Gastrocnemius medialis (tissue), 4 donors: ENCODE results near the gene ZNF488. TPM values are rescaled to one million over a fixed set of nuclear protein-coding genes. Genes with fewer than 3 reads are reported as not detected.
A peak's percentile ranks its signal among the peaks of the same experiment; 100 is the strongest.

Experiments used
- ATAC-seq, 2 donors: fragments of 150-250 bp; one replicate each; pipeline ENCODE4 v1.9.1; 2016
- DNase-seq, 2 donors: peaks; one replicate each; pipeline ENCODE4 v3.0.0-alpha.2; 2019
- H3K27ac ChIP-seq, 4 donors: fragments of 200-600 bp; sonication (generic); 1 replicate in 1 of 4; 2 replicates in 3 of 4; pipeline ENCODE4 v1.5.1; 2016 to 2018; ENCODE audit warnings: mild to moderate bottlenecking in 2 of 4, moderate library complexity in 1 of 4
- H3K27me3 ChIP-seq, 3 donors: fragments of 200-600 bp; sonication (generic) in 2 of 3; 1 replicate in 1 of 3; 2 replicates in 2 of 3; pipeline versions ENCODE4 v1.5.1 to v1.6.0; 2016 to 2019; ENCODE audit warnings: mild to moderate bottlenecking in 1 of 3, moderate library complexity in 1 of 3
- H3K36me3 ChIP-seq, 2 donors: fragments of 200-600 bp; sonication (generic) in 1 of 2; one replicate each; pipeline ENCODE4 v1.5.1; 2017 to 2018
- H3K4me1 ChIP-seq, 2 donors: fragments of 200-600 bp; sonication (generic) in 1 of 2; one replicate each; pipeline ENCODE4 v1.5.1; 2016 to 2017; ENCODE audit warnings: mild to moderate bottlenecking in 2 of 2
- H3K4me3 ChIP-seq, 4 donors: fragments of 200-600 bp; sonication (generic) in 3 of 4; 1 replicate in 1 of 4; 2 replicates in 3 of 4; pipeline ENCODE4 v1.5.1; 2016 to 2019; ENCODE audit warnings: mild to moderate bottlenecking in 2 of 4
- H3K9me3 ChIP-seq, 3 donors: fragments of 200-600 bp; sonication (generic) in 2 of 3; 1 replicate in 1 of 3; 2 replicates in 2 of 3; pipeline ENCODE4 v1.5.1; 2016 to 2019
- POLR2A ChIP-seq, 2 donors: fragments of 450-650 bp; IDR thresholded peaks; one replicate each; pipeline ENCODE4 v1.6.1; 2017; ENCODE audit warnings: antibody characterized with exemption in 2 of 2, mild to moderate bottlenecking in 2 of 2, moderate library complexity in 2 of 2
- in situ Hi-C, 4 donors: fragments of 200-750 bp; cut with MboI; loops; one replicate each; pipeline versions ENCODE4 v1.15.0 to v1.8.0; 2017; ENCODE audit warnings: low sequenced_read_pairs in 4 of 4
- intact Hi-C: fragments of 100-400 bp; cut with DNase I; formaldehyde crosslinking; loops from one replicate; pipeline ENCODE4 v1.15.1; 2023; ENCODE audit warnings: low total_unique reads
- total RNA-seq, 4 donors: library from RNA; depleted of rRNA; stranded (reverse); fragments of >200 nt; gene quantifications; one replicate each; pipeline versions ENCODE4 v1.1.0 to v1.2.3, GENCODE V29; 2016
- TF ChIP-seq, protein P1 (sequence below), 5 experiments: fragments of 450-650 bp in 3 of 5; fragments of 200-600 bp in 2 of 5; sonication (generic) in 2 of 5; IDR thresholded peaks in 4 of 5; conservative IDR thresholded peaks in 1 of 5; 1 replicate in 4 of 5; 2 replicates in 1 of 5; pipeline ENCODE4 v1.5.1; 2016 to 2019; ENCODE audit warnings: antibody characterized with exemption in 5 of 5, mild to moderate bottlenecking in 3 of 5, moderate library complexity in 3 of 5

Gene ZNF488, protein sequence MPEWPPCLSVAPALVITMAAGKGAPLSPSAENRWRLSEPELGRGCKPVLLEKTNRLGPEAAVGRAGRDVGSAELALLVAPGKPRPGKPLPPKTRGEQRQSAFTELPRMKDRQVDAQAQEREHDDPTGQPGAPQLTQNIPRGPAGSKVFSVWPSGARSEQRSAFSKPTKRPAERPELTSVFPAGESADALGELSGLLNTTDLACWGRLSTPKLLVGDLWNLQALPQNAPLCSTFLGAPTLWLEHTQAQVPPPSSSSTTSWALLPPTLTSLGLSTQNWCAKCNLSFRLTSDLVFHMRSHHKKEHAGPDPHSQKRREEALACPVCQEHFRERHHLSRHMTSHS
- total RNA-seq = not detected

DNA sequence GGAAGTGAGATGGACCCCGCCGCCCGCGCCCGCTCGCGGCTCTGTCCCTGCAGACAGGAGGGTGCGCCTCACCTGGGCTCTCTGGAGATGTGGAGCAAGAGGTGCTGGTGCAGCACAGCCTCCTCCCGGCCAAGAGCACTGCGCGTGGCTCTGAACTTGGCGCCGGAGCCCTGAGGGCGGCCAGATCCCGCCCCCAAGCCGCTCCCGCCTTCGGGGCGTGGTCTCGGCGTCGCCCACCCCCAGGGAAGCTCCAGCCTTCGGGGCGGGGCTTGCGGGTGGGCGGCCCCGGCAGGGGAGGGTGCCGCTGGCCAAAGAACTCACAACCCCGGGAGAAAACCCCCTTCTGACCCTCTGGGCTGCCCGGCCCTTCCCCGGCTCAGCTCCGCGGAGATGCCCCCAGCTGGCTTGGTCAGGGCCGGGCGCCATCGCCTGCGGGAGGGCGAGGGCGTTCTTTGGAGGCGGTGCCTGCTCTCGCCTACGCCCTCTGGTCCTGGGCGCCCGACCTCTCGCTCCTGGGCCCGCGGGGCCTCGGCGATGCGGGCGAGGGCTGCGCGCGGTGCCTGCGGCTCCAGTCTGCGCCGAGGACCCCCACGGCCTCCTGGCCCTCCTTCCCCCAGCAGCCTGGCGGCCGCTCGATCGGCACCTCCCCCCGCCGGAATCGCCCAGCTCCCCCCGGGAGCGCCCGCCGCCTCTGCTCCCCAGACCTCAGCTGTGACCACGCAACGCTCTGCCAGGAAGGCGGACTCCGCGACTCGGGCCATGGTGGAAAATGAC is at the start of gene ZNF488:
TSS of gene ZNF488 (minus strand) at position 146 of the 774 bp plus-strand sequence. CDS start 15,464 bp downstream, outside the sequence.
- H3K27ac ChIP-seq = peak within 1 kb of the TSS; percentile 73 to 83 (median 82)
- in situ Hi-C loops (loop anchor here in 3 of 4 donors (5.0 to 25.0 kb wide), 3 partner anchors 1097 to 1102 kb away; partner anchors contain the start of gene ANTXRL (in 2 of the 3)), intact Hi-C loops (no loop called here)
- no peaks in the 10 kb centered on the region for H3K9me3 ChIP-seq
- peak; percentile 93 to 95 for ATAC-seq
- TF ChIP-seq, protein P1, sequence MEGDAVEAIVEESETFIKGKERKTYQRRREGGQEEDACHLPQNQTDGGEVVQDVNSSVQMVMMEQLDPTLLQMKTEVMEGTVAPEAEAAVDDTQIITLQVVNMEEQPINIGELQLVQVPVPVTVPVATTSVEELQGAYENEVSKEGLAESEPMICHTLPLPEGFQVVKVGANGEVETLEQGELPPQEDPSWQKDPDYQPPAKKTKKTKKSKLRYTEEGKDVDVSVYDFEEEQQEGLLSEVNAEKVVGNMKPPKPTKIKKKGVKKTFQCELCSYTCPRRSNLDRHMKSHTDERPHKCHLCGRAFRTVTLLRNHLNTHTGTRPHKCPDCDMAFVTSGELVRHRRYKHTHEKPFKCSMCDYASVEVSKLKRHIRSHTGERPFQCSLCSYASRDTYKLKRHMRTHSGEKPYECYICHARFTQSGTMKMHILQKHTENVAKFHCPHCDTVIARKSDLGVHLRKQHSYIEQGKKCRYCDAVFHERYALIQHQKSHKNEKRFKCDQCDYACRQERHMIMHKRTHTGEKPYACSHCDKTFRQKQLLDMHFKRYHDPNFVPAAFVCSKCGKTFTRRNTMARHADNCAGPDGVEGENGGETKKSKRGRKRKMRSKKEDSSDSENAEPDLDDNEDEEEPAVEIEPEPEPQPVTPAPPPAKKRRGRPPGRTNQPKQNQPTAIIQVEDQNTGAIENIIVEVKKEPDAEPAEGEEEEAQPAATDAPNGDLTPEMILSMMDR (IDR thresholded peaks at IDR 0.05 in 4 of 5, conservative IDR thresholded peaks at IDR 0.05 in 1 of 5) = no peak
- TF ChIP-seq POLR2A (IDR thresholded peaks at IDR 0.05) = peak in 1 of 2 donors; percentile 23
- peak; percentile 71 to 81 for DNase-seq
- H3K4me3 ChIP-seq = peak within 1 kb of the TSS; percentile 70 to 93 (median 79)
- H3K36me3 ChIP-seq = no peaks in the 10 kb centered on the region
- H3K27me3 ChIP-seq = no peaks in the 10 kb centered on the region
- H3K4me1 ChIP-seq = peaks cover 10 to 17% of the 10 kb centered on the region in 2 donors

DNA sequence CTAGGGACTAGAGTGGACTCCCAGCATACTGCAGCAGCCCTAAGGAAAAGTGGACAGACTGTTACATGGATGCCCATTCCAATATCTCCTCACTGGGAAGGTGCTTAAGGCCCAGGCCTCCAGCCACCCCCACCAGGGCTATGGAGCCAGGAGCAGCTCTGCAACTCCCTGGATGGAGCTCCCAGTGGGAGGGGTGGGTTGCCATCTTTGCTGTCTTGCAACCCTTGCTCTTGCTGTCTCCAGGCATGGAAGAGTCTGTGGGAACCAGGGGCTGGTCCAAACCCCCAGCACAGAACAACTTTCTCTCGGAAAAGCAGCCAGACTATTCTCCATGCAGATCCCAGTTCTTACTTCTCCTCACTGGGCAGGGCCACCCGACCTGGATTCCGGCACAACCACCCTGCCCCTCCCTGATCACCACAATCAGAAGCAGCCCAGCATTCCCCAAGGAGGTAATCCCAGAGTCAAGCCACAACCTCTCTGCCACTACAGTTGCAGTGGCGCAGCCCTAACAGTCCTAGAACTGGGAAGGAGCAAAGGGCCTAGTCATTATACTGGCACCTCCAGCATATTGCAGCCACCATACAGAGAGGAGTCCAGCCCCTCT is 41.8 kb upstream of the ZNF488 start:
- intact Hi-C loops (no loop called here), in situ Hi-C loops (no loop called here)
- H3K27me3 ChIP-seq = no peaks in the 10 kb centered on the region
- ATAC-seq (no peak), DNase-seq (no peak)
- H3K4me3 ChIP-seq = no peak overlapping the region
- no peaks in the 10 kb centered on the region for H3K4me1 ChIP-seq
- no peaks in the 10 kb centered on the region for H3K36me3 ChIP-seq
- TF ChIP-seq, protein P1 (IDR thresholded peaks at IDR 0.05 in 4 of 5, conservative IDR thresholded peaks at IDR 0.05 in 1 of 5) = no peak
- no peak for TF ChIP-seq POLR2A (IDR thresholded peaks at IDR 0.05)
- no peak overlapping the region for H3K27ac ChIP-seq
- no peaks in the 10 kb centered on the region for H3K9me3 ChIP-seq

DNA sequence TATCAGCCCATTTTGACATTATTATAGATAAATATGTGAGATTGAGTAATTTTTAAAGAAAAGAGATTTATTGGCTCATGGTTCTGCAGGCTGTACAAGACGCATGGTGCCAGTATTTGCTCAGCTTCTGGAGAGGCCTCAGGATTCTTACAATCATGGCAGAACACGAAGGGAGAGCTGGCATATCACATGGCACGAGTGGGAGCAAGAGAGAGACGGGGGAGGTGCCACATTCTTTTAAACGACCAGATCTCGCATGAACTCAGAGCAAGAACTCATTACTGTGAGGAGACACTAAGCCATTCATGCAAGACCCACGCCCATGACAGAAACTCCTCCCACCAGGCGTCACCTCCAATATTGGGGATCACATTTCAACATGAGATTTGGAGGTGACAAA is 40.1 kb upstream of the ZNF488 start:
- in situ Hi-C loops = no loop called here
- DNase-seq = no peak
- TF ChIP-seq POLR2A (IDR thresholded peaks at IDR 0.05) = no peak
- TF ChIP-seq, protein P1 (IDR thresholded peaks at IDR 0.05 in 4 of 5, conservative IDR thresholded peaks at IDR 0.05 in 1 of 5) = no peak
- Histone ChIP-seq H3K9me3 (no peaks in the 10 kb centered on the region), H3K27me3 (no peaks in the 10 kb centered on the region), H3K4me3 (no peak overlapping the region), H3K27ac (no peak overlapping the region), H3K36me3 (no peaks in the 10 kb centered on the region), H3K4me1 (no peaks in the 10 kb centered on the region)
- ATAC-seq = no peak
- intact Hi-C loops = no loop called here

DNA sequence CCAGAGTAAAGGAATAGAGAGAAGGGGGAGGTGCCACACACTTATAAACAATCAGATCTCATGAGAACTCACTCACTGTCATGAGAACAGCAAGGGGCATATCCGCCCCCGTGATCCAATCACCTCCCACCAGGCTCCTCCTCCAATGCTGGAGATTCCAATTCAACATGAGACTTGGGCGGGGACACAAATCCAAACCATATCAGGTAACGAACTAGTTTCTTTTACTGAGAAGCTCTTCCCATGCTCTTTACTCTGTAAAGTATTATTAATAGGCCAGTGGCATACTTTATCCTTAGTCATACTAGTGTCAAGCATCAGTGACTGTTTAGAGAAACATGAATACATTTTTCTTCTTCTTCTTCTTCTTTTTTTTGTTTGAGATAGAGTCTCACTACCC is 39.4 kb upstream of the ZNF488 start:
- H3K4me3 ChIP-seq = no peak overlapping the region
- H3K36me3 ChIP-seq = no peaks in the 10 kb centered on the region
- no peak for DNase-seq
- H3K27ac ChIP-seq = no peak overlapping the region
- intact Hi-C loops (no loop called here), in situ Hi-C loops (no loop called here)
- no peaks in the 10 kb centered on the region for H3K9me3 ChIP-seq
- no peaks in the 10 kb centered on the region for H3K27me3 ChIP-seq
- no peaks in the 10 kb centered on the region for H3K4me1 ChIP-seq
- ATAC-seq = no peak
- TF ChIP-seq, protein P1 (IDR thresholded peaks at IDR 0.05 in 4 of 5, conservative IDR thresholded peaks at IDR 0.05 in 1 of 5) = no peak
- no peak for TF ChIP-seq POLR2A (IDR thresholded peaks at IDR 0.05)
